Subcutaneous abdominal adipose tissue (tissue), 5 donors: ENCODE results near the gene HOXB5.
A peak's percentile ranks its signal among the peaks of the same experiment; 100 is the strongest.

Experiments
- H3K27ac ChIP-seq: one replicate; pipeline ENCODE4 v1.7.0; 2013; ENCODE audit warnings: low read depth, mild to moderate bottlenecking, inconsistent platforms, low read length, moderate library complexity
- H3K27me3 ChIP-seq, 5 donors: one replicate each; pipeline ENCODE4 v1.7.0; 2013; ENCODE audit warnings: low read length in 5 of 5, inconsistent platforms in 1 of 5; ENCODE audit not compliant: control insufficient read depth in 5 of 5, insufficient read depth in 4 of 5
- H3K36me3 ChIP-seq, 5 donors: one replicate each; pipeline ENCODE4 v1.7.0; 2013; ENCODE audit warnings: low read length in 5 of 5; ENCODE audit not compliant: control insufficient read depth in 5 of 5, insufficient read depth in 5 of 5
- H3K4me1 ChIP-seq, 5 donors: one replicate each; pipeline ENCODE4 v1.7.0; 2013; ENCODE audit warnings: low read length in 5 of 5, mild to moderate bottlenecking in 3 of 5, moderate library complexity in 1 of 5; ENCODE audit not compliant: control insufficient read depth in 5 of 5, insufficient read depth in 5 of 5
- H3K4me3 ChIP-seq, 5 donors: one replicate each; pipeline ENCODE4 v1.7.0; 2013; ENCODE audit warnings: low read length in 5 of 5, low read depth in 1 of 5
- H3K9ac ChIP-seq, 5 donors: one replicate each; pipeline ENCODE4 v1.7.0; 2013; ENCODE audit warnings: low read length in 5 of 5, mild to moderate bottlenecking in 4 of 5, moderate library complexity in 3 of 5
- H3K9me3 ChIP-seq, 5 donors: one replicate each; pipeline ENCODE4 v1.7.0; 2013; ENCODE audit warnings: low read length in 5 of 5; ENCODE audit not compliant: control insufficient read depth in 5 of 5
- donor health status: healthy.
- donor health status: healthy.
- donor health status: healthy.
- donor health status: healthy.
- donor health status: healthy.

The HOXB5 gene

DNA sequence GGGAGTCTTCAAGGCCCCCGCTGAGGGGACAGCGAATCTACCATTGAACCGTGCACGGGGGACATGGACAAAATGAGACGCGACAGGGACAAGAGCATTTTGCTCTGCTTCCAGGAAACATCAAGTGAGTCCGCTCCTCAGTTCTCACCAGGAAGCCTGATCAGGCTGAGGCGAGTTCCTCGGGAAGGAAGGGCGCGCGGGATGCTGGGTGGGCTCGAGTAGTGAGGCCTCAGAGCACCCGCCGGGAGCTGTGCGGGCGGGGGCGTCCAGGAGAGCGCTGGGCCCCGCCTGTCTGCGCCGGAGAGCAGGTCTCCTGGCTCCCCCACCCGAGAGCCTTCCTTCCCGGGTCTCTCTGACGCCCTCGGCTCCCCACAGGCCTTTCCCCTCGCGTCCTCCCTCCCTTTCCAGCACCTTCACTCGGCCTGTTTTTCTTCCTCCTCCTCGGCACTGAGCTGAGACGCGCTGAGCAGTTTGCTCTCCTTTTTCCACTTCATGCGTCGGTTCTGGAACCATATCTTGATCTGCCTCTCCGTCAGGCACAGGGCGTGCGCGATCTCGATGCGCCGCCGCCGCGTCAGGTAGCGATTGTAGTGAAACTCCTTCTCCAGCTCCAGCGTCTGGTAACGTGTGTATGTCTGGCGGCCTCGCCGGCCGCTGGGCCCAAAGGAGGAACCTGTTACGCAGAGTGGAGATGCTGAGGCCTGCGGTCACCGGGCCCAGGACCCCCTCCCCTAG is 2.6 kb upstream of the HOXB5 start:
- peaks cover 6 to 58% (median 56%) of the 10 kb centered on the region in 5 donors for H3K4me1 ChIP-seq
- H3K36me3 ChIP-seq = peaks cover 0 to 19% (median 10%) of the 10 kb centered on the region in 5 donors
- H3K9me3 ChIP-seq = no peaks in the 10 kb centered on the region
- H3K9ac ChIP-seq = peak overlapping the region in 3 of 5 donors; percentile 65 to 83 (median 81)
- peak overlapping the region; percentile 79 for H3K27ac ChIP-seq
- H3K4me3 ChIP-seq = peak overlapping the region in 4 of 5 donors; percentile 73 to 82 (median 77)
- H3K27me3 ChIP-seq = no peaks in the 10 kb centered on the region

DNA sequence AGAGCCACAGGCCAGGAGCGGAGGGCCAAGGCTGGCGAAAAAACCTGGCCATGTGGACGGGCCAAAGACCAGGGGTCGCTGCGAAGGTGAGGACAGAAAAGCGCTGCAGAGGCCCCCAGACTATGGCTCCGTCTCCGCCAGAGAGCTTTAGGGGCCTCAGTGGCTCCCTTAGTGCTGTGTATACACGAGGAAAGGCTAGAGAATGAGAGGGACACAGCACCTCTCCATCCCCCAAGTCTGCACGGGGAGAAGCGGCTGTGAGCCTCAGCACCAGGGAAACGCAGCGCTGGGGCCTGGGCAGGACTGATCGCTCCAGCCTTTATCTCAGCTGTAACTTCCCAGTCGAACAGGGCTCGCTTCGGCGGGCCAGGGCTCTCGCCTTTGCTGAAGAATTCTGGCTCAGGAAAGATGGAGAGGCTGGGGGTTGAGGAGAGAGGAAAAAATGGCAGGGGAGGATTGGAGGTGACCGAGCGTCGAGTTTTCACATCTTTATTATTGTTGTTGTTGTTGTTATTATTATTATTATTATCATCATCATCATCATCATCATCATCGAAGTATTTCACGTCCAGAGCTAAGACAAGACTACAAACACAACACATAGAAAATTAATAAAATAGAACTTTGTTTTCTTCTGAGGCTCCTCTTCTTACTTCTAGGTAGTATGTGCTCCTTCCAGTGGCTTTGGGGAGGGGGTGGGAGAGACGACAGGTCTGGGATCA is 1.9 kb upstream of the HOXB5 start:
- Histone ChIP-seq H3K27ac (peak overlapping the region; percentile 79), H3K4me3 (no peak overlapping the region), H3K4me1 (peaks cover 6 to 57% (median 55%) of the 10 kb centered on the region in 5 donors), H3K9ac (peak overlapping the region in 1 of 5 donors; percentile 30), H3K27me3 (no peaks in the 10 kb centered on the region), H3K36me3 (peaks cover 0 to 24% (median 10%) of the 10 kb centered on the region in 5 donors), H3K9me3 (no peaks in the 10 kb centered on the region)

DNA sequence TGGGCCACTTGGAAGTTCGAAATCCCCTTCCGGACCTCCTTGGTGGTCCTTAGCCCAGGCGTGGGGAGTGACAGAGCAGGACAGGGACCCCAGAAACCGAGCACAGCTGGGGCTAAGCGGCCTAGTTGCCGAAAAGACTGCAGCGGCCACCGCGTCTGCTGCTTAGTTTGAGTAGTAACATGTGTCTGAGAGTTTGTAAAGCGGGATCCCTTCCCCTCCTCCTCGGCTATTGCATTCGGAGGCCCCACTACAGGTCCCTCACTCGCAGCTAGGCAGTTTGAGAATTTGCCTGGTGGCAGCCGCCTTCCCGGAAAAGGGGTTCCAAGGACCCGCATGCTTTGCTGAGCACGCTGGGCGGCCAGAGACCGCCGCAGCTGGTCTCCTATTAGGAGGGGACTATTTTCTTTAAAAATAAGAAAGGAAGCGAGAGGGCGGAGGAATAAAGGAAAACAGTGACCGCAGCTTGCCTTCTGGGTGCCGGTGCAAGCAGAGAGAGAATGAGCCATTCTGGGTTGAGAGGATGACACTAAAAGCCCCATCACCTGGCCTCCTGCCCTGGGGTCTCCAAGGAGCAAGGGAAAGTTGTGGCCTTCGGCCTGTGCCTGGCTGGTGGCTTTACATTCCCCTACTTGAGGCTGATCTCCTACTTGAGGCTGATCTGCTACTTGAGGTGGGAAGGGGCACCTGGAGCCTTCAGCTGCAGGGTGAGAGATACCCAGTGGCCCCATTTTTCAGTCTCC is 1.1 kb upstream of the HOXB5 start:
- H3K27ac ChIP-seq = peak overlapping the region; percentile 78
- H3K9me3 ChIP-seq = no peaks in the 10 kb centered on the region
- H3K9ac ChIP-seq = peak overlapping the region in 3 of 5 donors; percentile 10 to 42 (median 21)
- H3K36me3 ChIP-seq = peaks cover 0 to 24% (median 10%) of the 10 kb centered on the region in 5 donors
- peaks cover 6 to 57% (median 55%) of the 10 kb centered on the region in 5 donors for H3K4me1 ChIP-seq
- H3K27me3 ChIP-seq = no peaks in the 10 kb centered on the region
- peak overlapping the region in 2 of 5 donors; percentile 40 to 45 for H3K4me3 ChIP-seq

DNA sequence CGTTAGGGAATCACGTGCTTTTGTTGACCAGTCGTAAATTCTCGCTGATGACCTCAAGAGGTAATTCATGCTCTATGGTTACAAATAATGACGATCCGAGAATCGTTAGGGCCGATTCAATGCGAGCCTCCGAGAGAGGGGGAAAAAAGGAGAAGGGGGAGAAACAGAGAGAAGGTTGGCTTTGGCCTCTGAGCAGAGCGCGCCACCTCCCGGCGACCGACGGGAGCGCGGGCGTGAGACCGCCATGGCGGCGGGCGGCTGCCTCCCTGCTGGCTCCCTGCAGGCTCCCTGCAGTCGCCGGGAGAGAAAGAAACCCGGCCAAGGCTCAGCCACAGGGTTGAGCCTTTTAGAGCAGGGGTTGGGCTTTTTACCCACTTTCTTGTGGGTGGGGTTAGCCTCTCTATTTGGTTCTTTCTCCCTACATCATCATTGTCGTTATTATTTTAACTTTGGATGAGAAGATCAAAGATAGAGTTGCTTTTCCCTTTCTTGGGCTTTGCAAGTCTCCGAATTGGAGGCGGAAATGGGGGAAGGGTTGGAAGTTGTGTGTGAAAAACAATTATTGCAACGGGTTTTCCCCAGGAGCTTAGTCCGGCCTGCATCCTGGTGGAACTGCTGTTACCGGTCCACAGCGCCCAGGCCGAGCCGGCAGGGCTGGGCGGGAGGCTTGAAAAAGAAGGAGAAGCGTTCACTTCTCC is 410 bp upstream of the HOXB5 start:
- Histone ChIP-seq H3K9me3 (no peaks in the 10 kb centered on the region), H3K9ac (peak overlapping the region in 2 of 5 donors; percentile 10 to 42), H3K4me3 (peak overlapping the region; percentile 40 to 75 (median 60)), H3K27me3 (no peaks in the 10 kb centered on the region), H3K36me3 (peaks cover 0 to 24% (median 10%) of the 10 kb centered on the region in 5 donors), H3K27ac (peak overlapping the region; percentile 78), H3K4me1 (peaks cover 6 to 60% (median 54%) of the 10 kb centered on the region in 5 donors)

DNA sequence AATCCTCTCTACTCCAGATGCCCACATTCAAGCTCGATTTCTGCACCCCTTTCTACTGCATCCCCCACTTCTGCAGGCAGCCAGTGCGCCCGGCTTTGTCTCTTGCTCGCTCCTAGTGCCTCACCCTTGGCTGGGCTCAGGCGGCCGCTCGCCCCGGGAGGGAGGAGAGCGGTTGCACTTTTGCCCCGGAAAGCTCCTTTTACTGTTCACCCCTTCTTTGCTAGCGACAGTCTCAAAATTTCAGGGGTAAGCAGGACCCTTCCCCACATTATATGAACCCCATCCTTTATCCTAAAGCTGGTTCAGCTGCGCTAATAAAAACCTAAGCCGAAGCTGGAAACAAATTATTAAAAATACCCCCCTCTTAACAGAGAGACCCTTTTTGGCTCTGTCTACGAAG is 1.0 kb downstream of the HOXB5 start:
- H3K36me3 ChIP-seq = peaks cover 0 to 24% (median 10%) of the 10 kb centered on the region in 5 donors
- no peaks in the 10 kb centered on the region for H3K27me3 ChIP-seq
- H3K9me3 ChIP-seq = no peaks in the 10 kb centered on the region
- peak overlapping the region in 2 of 5 donors; percentile 65 to 66 for H3K9ac ChIP-seq
- peak overlapping the region; percentile 43 to 72 (median 61) for H3K4me3 ChIP-seq
- peaks cover 9 to 65% (median 52%) of the 10 kb centered on the region in 5 donors for H3K4me1 ChIP-seq
- peak overlapping the region; percentile 62 for H3K27ac ChIP-seq

DNA sequence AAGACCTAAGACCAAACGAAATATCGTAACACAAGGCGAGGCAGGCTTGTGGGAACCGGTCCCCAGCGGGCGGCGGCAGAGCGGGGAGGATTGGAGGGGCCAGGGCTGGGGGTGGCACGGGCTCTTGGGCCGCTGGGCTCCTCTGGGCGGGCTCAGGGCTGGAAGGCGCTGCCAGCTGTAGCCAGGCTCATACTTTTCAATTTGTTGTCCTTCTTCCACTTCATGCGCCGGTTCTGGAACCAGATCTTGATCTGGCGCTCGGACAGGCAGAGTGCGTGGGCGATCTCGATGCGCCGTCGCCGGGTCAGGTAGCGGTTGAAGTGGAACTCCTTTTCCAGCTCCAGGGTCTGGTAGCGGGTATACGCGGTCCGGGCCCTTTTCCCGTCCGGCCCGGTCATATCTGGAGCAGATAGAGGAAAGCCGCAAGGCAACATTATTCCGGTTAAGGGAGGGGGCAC is 1.5 kb downstream of the HOXB5 start:
- Histone ChIP-seq H3K27me3 (no peaks in the 10 kb centered on the region), H3K36me3 (peaks cover 0 to 24% (median 10%) of the 10 kb centered on the region in 5 donors), H3K27ac (no peak overlapping the region), H3K4me1 (peaks cover 10 to 65% (median 52%) of the 10 kb centered on the region in 5 donors), H3K9ac (no peak overlapping the region), H3K4me3 (peak overlapping the region; percentile 28 to 70 (median 60)), H3K9me3 (no peaks in the 10 kb centered on the region)

DNA sequence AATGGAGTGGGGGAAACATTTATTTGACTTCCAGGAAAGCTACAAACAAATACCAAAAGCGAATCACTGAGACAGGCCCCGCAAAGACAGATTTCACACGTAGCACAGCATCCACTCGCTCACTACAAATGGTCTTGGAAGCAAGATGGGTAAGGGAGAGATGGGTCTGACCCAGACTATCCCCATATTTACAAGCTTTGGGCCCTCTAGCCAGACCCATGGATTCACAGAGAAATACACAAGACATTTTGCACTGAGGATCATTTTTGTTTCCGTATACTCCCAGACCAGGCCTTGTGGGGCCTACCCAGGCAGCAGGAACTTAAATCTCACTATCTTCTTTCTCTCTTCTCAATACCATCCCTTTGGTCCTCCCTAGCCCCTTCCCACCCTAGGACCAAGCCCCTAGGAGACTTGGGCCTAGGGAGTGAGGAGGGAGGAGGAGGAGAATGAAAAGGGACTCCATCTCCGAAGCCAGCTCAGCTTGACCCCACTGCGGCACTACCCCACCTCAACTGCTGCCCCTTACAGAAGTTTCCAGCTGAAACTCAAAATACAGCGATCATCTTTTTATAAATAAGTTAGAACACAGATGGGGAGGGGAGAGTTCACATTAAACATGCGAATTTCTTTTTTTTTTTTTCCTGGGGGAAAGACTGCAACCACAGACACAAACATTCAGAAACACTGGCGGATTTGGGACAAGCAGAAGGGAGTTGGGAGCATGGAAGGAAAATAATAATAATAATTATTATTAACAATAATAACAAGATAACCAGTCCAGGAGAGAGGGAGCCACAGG is 2.1 kb downstream of the HOXB5 start:
- no peak overlapping the region for H3K9ac ChIP-seq
- no peaks in the 10 kb centered on the region for H3K27me3 ChIP-seq
- H3K4me1 ChIP-seq = peaks cover 11 to 65% (median 52%) of the 10 kb centered on the region in 5 donors
- no peak overlapping the region for H3K27ac ChIP-seq
- H3K4me3 ChIP-seq = peak overlapping the region in 2 of 5 donors; percentile 60 to 61
- no peaks in the 10 kb centered on the region for H3K9me3 ChIP-seq
- H3K36me3 ChIP-seq = peaks cover 0 to 24% (median 10%) of the 10 kb centered on the region in 5 donors

DNA sequence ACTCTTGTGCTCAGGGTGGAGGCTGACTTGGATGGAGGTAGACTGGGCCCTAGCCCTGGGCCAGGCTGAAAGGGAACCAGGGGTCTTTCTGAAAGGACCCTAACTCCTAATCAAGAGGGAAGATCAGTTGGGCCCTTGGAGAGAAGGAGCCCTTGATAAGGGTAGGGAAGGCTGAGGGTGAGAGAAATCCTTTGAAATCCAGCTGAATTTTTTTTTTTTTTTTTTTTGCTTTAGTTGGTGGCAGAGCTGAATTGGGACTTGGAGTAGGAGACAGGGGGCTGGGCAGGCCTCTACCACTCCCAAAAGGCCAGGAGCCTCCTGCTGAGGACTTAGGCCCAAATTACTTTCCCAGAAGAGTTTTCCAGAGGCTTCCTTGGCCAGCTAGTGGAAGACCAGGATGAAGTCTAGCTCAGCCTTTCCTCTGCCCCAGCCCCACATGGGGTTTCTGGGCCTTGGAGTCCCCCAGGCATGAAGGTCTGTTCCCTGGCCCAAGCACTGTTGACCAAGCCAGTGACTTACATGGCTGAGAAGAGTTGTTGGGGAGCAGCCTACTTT is 2.9 kb downstream of the HOXB5 start:
- Histone ChIP-seq H3K4me3 (no peak overlapping the region), H3K27ac (no peak overlapping the region), H3K36me3 (peaks cover 0 to 19% (median 7%) of the 10 kb centered on the region in 5 donors), H3K9me3 (no peaks in the 10 kb centered on the region), H3K27me3 (no peaks in the 10 kb centered on the region), H3K4me1 (peaks cover 11 to 65% (median 57%) of the 10 kb centered on the region in 5 donors), H3K9ac (peak overlapping the region in 1 of 5 donors; percentile 3)
